ENCODE data around the gene GRAMD2A.
"Not testable (repeated sequence)": the region's sequence is repeated elsewhere in the genome, so short reads cannot be mapped to it uniquely, and the experiment has no call there.

Gene GRAMD2A

DNA sequence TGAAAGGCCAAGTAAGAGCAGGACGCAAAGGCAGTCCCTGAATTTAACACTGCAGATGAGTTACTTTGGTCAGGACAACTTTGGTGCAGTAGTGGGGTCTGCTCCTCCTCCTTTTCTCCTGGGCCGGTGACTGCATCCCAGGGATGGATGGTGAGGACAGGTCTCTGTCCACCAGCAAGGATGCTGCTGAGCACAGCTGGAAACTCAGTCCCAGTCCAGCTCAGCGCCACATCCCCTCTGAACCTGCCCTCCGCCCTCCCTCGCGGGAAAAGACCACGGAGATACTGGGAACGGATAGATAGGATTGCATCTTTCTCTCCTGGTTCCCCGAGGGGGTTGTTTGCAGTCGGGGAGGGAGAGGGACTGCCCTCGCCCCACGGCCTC, 13.8 kb downstream of the GRAMD2A start:
- FAIRE-seq, result no peak

DNA sequence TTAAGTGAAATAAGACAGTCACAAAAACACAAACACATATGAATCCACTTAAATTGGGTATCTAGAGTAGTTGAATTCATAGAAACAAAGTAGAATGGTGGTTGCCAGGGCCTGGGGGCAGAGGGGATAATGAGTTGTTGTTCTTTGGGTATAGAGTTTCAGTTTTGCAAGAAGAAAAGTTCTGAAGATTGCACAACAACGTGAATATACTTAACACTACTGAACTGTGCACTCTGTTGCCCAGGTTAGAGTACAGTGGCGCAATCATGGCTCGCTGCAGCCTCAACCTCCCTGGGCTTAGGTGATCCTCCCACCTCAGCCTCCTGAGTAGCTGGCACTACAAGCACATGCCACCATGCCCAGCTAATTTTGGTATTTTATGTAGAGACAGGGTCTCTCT, 14.9 kb downstream of the GRAMD2A start:
- FAIRE-seq, result no peak

DNA sequence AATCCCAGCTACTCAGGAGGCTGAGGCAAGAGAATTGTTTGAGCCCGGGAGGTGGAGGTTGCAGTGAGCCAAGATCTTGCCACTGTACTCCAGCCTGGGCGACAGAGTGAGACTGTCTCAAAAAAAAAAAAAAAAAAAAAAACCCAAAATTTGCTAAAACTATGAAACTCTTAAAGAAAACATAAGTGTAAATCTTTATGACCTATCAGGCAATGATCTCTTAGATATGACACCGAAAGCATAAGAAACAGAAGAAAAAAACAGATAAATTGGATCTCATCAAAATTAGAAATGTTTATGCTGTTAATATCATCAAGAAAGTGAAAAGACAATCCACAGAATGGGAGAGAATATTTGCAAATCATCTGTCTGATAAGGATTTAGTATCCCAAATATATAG, 15.3 kb downstream of the GRAMD2A start:
- FAIRE-seq, result no peak

DNA sequence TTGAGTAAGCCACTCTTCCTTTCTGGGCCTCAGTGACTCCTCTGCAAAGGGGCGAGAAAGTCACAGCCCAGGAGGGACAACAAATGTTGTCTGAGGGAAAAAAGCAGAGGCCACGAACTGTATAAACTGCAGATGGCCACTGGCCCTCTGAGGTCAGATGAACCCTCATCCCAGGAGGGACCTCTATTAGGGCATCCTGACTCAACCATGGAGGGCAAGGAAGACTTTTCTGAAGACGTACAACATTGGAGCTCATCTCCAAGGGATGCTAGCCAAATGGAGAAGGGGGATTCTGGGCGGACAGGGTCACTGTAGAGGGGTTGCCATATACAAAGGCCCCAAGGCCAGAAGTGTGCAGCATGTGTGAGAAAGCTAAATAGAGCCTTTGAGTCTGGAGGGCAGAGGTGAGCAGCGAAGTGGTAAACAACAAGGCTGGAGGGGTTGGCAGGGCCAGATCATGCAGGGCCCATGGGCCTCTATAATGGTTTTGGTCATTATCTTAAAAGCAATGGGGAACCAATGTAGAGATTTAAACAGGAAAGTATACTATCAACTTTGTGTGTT, 16.7 kb downstream of the GRAMD2A start:
- no peak for FAIRE-seq

DNA sequence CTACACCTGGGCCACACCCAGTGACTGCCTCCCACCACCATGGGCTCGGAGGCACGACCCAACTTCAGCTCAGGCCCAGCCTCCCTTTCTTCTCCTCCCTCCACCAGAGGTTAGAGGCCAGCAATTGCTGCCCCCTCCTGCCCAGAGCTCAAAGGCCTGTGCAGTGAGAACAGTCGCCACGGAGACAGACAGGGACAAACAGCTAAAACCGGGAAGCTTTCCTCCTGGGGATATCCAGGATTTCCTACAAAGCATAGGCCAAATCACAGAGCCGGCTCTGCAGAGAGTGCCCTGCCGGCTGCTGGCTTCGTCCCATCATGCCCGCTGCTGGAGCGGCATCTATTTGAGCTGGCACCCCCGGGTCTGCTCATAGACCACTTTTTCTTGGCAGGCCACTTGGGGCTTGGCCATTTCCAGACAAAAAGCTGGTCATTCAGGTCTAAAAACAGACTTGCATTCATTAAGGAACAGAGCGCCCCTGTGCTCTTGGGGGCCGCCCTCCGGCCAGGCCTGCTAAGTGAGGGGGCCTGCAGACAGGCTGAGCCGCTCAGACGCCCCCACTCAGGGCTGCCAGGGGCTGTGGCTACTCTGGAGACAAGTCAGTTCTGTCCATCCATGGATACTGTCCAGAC, 17.5 kb downstream of the GRAMD2A start:
- FAIRE-seq, result no peak

DNA sequence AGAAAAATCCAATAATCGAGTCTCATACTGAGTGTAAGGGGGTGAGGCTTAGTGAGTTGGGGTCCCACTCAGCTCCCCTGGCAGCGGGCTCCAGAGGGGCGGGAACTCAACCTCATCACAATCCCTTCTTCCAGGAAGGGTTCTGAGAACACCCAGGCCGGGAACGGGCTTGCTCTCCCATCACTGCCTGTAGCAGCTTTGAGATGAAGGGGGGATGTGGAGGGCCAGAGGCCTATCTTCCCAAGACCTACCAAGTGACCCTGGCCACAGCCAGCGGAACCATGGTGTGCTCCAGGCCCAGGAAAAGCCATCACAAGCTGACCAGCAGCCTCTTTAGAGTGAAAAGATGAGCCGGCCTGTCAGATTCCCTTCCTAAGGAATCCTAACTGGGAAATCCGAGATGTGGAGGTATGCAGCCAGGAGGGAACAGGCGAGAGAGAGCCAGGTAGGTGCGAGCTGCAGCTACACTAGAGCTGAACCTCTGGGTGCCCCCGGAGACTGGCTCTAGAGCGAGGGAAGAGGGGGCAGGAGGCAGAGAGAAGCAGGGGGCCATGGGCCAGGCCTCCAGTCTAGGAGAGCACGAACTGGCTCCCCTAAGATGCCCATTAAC, 18.5 kb downstream of the GRAMD2A start:
- FAIRE-seq, result no peak

DNA sequence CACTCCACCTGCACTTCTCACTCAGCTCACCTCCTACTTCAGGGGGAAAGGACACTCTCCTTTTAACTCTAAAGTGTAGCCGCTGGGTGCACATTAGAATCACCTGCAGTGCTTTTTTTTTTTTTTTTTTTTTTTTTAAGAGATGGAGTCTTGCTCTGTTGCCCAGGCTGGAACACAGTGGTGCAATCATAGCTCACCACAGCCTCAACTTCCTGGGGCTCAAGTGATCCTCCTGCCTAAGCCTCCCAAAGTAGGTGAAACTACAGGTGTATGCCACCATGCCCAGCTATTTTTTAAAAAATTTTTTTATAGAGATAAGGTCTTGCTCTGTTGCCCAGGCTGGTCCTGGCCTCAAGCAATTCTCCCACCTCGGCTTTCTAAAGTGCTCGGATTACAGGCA, 20.8 kb downstream of the GRAMD2A start:
- FAIRE-seq, result no peak

DNA sequence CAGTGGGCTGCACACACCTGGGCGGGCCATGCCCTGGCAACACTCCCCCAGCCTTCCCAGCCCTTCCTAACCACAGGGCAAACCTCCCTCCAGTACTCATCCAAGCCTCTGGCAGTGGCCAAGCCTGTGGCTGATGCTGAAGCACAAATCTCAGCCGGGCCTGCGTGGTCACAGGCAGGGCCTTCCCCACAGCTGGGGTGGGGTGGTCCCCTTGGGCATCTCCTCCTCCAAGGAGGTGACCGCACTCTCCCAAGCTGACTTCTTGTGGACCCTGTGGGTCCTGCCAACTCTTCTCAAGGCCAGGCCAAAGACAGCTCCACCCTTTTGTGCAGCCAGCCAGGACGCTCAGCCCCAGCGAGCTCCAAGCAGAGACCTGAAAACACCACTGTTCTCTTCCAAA, 21.4 kb downstream of the GRAMD2A start:
- no peak for FAIRE-seq

DNA sequence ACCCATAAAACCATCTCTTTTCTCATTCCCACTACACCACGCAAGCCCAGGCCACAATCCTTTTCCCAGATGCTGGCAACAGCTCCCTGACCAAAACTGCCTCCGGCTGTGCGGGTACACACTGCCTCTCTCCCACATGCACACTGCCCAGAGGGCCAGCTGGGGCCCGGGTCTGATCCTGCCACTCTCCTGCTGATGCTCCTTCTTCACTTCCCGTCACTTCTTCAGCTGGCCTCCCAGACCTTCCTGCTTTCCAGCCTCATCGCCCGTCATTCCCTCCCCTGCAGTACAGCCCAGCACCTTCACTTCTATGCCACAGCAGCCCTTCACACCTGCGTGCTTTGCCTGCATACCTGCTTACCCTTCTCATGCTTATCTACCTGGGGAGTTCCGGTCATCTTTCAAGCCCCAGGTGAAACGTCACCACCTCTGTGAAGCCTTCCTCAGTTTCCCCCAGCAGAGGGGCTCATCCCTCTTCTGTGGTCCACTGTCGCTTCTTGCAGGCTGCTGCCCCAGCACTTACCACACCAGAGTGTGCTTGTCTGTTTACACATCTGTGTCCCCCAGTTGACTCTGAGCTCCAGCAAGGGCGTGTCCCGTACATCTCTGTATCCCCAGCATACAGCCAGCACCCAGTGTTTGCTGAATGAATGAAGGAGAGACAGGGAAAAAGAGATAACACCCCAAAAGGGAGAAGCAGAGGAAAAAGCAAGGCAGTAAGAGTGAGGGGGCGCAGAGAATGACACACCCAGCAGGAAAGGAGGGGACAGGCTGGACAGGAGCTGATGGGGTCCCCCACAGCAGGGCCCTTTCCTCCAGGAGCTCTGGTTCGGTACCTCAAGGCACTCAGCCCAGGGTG, 22.2 kb downstream of the GRAMD2A start:
- FAIRE-seq, result no peak

DNA sequence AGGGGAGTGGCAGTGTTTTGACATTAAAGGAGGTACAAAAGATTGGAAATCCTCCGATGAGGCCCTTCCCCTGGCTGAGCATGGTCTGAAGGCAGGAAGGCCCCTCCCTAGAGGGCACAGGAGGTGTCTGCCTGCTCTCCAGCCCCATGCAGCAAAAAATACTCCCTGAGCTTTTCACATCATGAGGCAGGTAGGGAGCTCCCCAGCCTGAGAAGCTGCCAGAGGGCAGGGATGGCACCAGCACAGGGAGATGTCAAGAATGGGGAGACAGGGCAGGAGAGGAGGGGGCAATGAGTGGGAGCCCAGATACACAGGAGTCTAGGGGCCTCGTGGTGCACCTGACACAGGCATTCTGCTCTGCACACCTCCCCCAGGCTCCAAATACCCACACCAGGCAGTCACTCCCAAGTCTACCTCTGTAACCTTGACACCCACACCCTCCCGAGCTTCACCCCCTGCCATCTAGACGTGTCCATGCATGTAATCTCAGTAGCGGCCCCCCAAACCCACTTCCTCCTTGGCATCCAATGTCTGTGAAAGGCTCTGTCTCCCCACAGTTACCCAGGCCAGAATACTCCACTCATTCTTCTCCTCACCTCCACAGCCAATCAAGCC, 22.9 kb downstream of the GRAMD2A start:
- no peak for FAIRE-seq

DNA sequence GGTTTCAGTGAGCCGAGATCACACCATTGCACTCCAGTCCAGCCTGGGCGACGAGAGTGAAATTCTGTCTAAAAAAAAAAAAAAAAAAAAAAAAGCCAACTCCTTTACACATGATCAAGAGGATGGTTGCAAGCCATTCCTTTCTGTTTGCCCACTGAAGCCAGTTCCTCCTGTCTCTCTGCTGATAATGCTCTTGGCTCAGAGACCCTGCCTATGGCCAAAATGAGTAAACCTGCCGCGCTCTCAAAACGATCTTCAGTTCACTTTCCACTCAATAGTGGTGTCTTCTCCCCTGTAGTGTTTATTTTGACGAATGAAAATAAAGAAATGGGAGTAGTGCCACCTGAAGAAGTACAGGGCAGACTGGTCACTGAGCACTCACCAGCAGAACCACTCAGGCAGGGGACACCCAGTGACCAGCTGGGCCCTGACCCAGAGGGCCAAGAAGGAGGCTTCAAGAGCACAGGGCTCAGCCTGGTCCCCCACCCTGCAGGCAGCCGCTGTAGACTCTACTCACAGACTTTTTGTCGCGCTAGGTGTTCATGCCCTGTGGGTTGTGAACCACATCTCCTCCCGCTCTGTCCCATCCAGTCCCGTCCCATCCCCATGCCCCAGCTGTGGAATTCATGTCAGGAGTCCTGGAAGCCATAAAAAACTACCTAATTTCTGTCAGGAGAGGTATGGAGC, 23.6 kb downstream of the GRAMD2A start:
- no peak for FAIRE-seq

DNA sequence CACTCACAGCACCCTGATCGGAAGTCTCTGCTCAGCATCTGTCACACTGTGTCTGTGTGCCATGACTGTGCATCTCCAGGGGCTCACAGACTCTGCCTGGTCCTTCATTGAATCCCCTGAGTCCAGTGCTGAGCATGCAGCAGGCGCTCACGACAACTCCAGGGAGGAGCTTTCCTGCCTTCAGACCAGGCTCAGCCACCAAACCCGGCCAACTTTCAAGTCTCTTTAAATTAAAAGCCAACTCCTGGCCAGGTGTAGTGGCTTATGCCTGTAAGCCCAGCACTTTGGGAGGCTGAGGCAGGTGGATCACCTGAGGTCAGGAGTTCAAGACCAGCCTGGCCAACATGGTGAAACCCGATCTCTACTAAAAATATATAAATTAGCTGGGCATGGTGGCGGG, 24.2 kb downstream of the GRAMD2A start:
- FAIRE-seq, result no peak

DNA sequence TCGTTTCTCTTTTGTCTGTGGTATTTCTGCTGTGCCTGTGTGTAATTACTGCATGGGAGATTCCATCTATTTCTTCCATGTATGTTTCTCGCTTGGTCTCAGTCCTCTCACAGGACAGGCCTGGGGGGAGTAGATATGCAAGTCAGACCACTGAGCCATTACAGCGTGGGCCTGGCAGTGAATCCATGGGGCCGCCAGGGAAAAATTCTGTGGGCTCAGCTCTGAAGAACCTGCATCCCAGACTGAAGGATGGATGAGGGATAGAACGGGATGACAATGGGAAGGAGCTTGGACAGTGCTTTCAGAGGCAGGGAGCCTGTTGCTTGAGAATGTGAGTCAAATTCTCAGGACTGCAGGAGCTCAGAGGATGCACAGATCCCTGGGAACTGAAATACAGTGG, 24.8 kb downstream of the GRAMD2A start:
- FAIRE-seq, result no peak

DNA sequence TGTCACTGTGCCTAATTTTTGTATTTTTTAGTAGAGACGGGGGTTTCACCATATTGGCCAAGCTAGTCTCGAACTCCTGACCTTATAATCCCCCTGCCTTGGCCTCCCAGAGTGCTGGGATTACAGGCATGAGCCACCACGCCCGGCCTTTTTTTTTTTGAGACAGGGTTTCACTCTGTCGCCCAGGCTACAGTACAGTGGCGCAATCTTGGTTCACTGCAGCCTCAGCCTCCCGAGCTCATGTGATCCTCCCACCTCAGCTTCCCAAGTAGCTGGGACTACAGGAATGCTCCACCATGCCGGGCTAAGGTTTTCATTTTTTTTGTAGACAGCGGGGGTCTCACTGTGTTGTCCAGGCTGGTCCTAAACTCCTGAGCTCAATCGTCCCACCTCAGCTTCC, 25.6 kb downstream of the GRAMD2A start:
- FAIRE-seq, result not testable (repeated sequence)

DNA sequence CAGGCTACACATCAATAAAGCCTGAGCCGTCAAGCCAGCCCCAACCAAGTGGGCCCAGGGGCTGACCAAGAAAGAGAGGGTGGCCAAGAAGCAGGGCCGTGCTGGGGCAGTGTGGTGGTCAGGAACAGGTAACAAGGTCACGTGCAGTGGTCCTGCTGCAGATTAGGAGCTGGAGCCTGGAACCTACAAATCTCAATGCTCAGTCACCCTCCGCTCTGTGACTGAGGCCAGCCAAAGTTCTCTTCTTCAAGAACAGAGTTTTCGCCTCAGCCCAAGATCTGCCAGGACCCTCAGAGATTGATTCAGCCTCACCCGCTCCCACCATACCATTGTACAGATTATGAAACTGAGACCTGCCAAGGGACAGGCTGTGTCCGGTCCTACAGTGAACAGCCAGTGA, 26.9 kb downstream of the GRAMD2A start:
- FAIRE-seq, result no peak

DNA sequence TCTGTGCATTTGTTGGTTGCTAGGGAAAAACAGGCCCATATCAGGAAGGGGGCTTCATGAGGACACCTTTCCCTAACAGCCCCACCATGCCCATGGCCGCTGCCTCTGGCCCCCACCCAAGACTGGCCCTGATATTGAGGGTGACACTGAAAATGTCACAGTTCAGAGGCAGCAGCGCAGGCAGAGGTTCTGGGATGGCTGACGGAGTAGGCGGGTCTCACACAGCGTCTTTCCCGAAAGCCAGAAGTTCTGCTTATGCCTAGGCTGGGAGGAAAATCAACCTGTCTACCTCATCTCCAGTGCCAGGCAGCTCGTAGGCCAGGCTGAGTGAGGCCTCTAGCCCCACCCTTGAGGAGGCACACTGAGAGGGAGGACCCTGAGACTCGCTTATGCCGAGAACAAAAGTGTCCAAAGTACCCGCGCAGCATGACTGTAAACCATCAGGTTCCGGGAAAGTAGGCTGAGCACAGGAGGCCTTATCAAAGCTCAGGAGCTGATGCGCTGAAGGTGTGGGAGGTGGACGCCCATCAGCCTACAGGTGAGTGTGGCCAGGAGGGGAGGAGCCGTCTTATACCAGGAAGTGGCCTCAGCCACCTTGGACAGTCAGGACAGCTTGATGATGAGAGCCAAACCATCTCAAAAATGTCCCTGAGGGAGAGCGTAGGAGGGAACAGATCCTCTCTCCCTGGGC, 27.5 kb downstream of the GRAMD2A start:
- no peak for FAIRE-seq

DNA sequence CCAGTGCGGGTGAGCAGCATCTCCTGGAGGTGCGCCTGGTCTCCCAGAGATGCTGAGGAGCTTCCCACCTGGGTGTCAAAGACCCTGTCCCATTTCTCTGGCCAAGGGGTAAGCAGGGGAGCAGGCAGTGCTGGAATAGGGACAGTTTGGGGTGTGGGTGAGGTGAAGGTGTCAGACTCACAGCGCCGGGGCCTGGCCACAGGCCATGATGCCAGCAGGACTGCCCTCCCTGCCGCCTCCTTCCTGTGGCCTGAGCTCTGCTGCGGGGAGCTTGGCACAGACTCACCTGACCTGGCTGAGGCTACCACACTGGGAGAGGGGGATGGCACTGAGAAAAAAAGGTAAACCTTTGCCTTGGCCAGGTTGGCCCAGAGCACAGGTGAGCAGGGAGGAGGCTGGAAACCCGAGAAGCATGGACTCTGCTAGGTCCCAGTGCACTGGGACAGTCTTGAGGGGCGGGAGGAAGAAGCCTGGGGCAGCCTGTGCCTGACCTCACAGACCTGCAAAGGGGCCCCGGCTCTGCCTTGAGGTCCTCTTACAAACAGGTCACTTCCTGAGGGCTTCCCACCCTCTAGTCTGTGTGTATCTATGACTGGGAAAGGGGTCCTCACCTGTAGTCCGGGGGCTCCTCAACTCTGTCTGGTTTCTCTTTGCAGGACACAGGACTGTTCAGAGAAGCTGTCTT, 28.2 kb downstream of the GRAMD2A start:
- FAIRE-seq, result no peak

DNA sequence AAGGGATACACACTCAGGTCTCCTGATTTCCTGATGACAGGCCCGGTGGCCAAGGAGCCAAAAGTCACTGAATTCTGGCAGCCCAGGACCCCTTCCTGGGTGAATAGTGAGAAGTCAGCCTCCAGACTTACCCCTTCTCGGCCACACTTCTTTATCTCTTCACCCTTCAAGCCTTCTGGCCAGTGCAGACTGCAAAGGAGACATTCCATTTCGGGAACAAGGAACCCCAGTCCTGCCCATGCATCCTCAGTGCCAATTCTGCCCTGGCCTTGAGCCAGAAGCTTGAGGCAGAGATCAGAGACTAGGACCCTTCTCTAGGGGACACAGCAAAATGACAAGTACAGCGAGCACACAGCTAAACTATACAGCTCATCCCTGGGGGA, 28.8 kb downstream of the GRAMD2A start:
- no peak for FAIRE-seq

DNA sequence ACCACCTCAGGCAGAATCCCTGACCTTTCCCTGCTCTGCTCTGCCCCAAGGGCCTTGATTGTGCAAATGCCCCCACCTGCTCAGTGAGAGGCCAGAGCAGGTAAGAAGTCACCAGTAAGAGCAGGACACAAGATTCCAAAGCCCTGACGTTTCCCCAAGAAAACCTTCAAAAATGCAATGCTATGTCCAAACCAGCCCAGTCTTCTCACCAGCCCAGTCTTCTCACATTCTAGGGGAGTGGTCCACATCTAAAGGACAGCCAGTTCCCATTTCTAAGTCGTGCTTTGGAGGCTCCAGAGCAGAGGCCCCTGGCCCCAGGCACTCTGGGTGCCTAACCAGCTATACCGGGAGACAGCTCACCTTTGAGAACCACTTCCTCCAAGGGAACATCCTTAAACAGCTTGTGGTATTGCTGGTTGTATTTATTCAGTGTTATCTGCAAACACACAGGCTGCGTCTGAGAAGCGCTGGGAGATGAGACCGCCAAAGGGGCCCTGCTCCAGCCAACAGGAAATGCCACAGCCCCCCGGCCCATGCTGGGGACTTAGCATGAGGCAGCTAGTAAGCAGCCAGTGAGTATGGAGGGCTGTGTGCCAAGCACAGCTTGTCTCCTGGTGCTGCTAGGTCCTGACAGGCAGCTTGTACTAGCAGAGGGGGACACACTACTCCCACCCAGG, 29.3 kb downstream of the GRAMD2A start:
- no peak for FAIRE-seq

DNA sequence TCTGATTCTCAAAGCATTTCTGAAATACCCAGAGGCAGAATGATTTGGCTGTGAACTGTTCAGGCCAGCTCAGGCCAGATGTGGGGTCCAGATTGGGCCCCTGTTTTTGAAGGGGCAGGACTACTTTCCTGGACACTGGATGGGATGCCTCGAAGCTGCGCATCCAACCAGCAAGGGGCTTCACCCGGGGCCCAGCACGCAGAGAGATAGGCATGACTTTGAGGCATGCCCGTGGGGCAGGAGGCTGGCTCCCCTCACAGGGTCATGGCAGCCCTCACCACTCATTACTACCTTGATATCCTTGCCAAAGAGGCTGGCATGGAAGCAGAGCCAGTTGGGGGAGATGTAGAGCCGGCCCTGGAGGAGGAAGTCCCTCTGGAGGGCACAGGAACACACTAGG, 30.1 kb downstream of the GRAMD2A start:
- FAIRE-seq, result no peak

All from endometrium (tissue), 2 donors.